ENCODE measurements around the gene ALPG.

- no peak for TF ChIP-seq POLR2AphosphoS5 (IDR thresholded peaks at IDR 0.05)
- TF ChIP-seq CTCF (IDR thresholded peaks at IDR 0.05) = no peak
Measured at GRCh38 chr2:232434091-232434490, 27.4 kb downstream of the ALPG start.
